Lower leg skin (tissue), 4 donors: ENCODE data around the gene OSBP2. TPM values are rescaled to one million over a fixed set of nuclear protein-coding genes. Genes with fewer than 3 reads are reported as not detected.

Experiments used
- DNase-seq, 2 donors: peaks; one replicate each; pipeline ENCODE4 v3.0.0-alpha.2; 2019; ENCODE audit warnings: low spot score in 2 of 2
- H3K4me3 ChIP-seq: fragments of 200-600 bp; sonication (generic); 2 replicates; pipeline ENCODE4 v1.5.1; 2017; ENCODE audit warnings: mild to moderate bottlenecking, low read depth; ENCODE audit not compliant: poor library complexity, severe bottlenecking
- POLR2A ChIP-seq, 2 donors: fragments of 450-650 bp; IDR thresholded peaks; one replicate each; pipeline ENCODE4 v1.6.1; 2016 to 2017; ENCODE audit warnings: antibody characterized with exemption in 2 of 2, mild to moderate bottlenecking in 1 of 2, moderate library complexity in 1 of 2
- WGBS, 2 donors: methylation state at CpG; one replicate each; pipeline ENCODE4 v1.1.5; 2018; 5-methylcytosine and 5-hydroxymethylcytosine counted together
- intact Hi-C: fragments of 100-400 bp; cut with DNase I; formaldehyde crosslinking; loops from one replicate; pipeline ENCODE4 v1.15.0; 2023; ENCODE audit warnings: low total_unique reads
- microRNA counts, 2 donors: library from miRNA; unstranded; fragments of <30 nt; microRNA quantifications; one replicate each; lab custom pipeline; 2016
- microRNA-seq, 2 donors: library from miRNA; unstranded; fragments of <30 nt; microRNA quantifications; one replicate each; pipeline ENCODE4, GENCODE V29; 2016; ENCODE audit warnings: borderline replicate concordance in 2 of 2, borderline number of aligned reads in 1 of 2
- total RNA-seq, 4 donors: library from RNA; depleted of rRNA; stranded (reverse); fragments of >200 nt; gene quantifications; one replicate each; pipeline ENCODE4 v1.1.0, GENCODE V29; 2016
- TF ChIP-seq, protein P1 (sequence below), 3 donors: fragments of 450-650 bp; IDR thresholded peaks; one replicate each; pipeline ENCODE4 v1.5.1; 2016; ENCODE audit warnings: antibody characterized with exemption in 3 of 3, mild to moderate bottlenecking in 3 of 3, moderate library complexity in 2 of 3

OSBP2 gene
- total RNA-seq, 4 donors from 2014 or later = 7.2 to 13.3 (median 10.0) TPM

DNA sequence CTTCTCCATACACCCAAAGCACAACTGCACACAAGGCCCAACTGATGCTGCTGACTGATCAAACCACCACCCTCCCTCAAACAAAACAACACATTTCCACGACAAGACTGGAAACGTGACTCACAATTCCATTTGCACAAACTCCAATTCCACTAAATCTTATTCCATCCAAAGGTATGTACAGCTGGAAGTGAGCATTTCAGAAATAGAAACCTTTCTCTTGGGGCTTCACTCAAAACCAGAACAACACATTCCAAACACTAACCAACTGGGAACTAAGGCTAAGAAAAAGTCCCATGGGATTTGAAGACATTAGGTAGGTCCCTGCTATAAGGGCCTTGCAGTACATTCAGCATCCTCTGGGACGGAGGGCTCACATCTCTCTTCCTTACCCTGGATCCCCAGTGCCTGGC, 254.3 kb downstream of the OSBP2 start:
- TF ChIP-seq, protein P1, sequence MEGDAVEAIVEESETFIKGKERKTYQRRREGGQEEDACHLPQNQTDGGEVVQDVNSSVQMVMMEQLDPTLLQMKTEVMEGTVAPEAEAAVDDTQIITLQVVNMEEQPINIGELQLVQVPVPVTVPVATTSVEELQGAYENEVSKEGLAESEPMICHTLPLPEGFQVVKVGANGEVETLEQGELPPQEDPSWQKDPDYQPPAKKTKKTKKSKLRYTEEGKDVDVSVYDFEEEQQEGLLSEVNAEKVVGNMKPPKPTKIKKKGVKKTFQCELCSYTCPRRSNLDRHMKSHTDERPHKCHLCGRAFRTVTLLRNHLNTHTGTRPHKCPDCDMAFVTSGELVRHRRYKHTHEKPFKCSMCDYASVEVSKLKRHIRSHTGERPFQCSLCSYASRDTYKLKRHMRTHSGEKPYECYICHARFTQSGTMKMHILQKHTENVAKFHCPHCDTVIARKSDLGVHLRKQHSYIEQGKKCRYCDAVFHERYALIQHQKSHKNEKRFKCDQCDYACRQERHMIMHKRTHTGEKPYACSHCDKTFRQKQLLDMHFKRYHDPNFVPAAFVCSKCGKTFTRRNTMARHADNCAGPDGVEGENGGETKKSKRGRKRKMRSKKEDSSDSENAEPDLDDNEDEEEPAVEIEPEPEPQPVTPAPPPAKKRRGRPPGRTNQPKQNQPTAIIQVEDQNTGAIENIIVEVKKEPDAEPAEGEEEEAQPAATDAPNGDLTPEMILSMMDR (IDR thresholded peaks at IDR 0.05) = no peak
- TF ChIP-seq POLR2A (IDR thresholded peaks at IDR 0.05) = no peak
- no peak overlapping the region for H3K4me3 ChIP-seq
- WGBS, 2 donors = 51 to 57% methylated on average over 3 of the region's 3 CpGs
- intact Hi-C loops = loop anchor here (5.0 kb wide), 1 partner anchor 138 kb away; no protein-coding TSS in a partner anchor
- DNase-seq = no peak

DNA sequence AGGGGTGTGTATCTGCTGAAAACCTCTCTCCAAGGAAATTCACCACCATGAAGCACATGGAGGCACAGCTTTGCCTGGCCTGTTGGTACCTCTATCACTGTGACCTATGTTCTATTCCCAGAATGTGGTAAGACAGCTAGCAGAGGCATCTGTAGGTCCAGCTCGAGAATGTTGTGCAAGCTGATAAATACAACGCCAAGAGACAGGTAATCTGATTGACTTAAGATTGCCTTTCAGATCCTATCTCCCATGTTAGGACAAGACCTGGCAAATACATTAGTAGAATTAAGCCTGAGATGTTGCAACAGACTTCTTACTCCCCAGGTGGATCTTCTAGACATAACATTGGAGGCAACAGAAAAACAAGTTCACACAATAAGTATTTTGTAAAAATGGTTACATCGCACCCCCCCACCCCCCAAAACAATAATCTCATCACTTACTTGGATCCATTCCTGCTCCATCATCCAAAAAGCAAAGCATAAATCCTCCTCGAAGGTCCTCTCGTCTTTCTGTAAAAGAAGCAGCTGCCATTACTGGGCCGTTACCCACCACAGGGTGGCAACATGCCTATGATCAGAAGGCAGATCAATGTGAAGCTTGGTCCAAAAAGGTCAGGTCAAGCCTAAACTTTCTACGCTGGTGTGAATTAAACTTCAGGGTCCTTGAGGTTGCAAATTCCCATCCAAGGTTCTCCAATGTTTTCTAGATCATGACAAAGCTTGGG, 255.4 kb downstream of the OSBP2 start:
- no peak for DNase-seq
- intact Hi-C loops = loop anchor here (5.0 kb wide), 1 partner anchor 137 kb away; no protein-coding TSS in a partner anchor
- TF ChIP-seq POLR2A (IDR thresholded peaks at IDR 0.05) = no peak
- TF ChIP-seq, protein P1 (IDR thresholded peaks at IDR 0.05) = no peak
- H3K4me3 ChIP-seq = no peak overlapping the region
- 58 to 63% methylated on average over 7 of the region's 7 CpGs for WGBS, 2 donors

- DNase-seq = no peak
- TF ChIP-seq, protein P1 (IDR thresholded peaks at IDR 0.05) = no peak
- TF ChIP-seq POLR2A (IDR thresholded peaks at IDR 0.05) = no peak
- intact Hi-C loops = no loop called here
- H3K4me3 ChIP-seq = no peak overlapping the region
- WGBS, 2 donors = 95 to 98% methylated on average over 2 of the region's 2 CpGs
Observed at GRCh38 chr22:30953206-30953605, 258.5 kb downstream of the OSBP2 start.

- TF ChIP-seq, protein P1 (IDR thresholded peaks at IDR 0.05) = no peak
- no peak for TF ChIP-seq POLR2A (IDR thresholded peaks at IDR 0.05)
- H3K4me3 ChIP-seq = no peak overlapping the region
- no peak for DNase-seq
- intact Hi-C loops = no loop called here
- 92 to 93% methylated on average over 4 of the region's 4 CpGs for WGBS, 2 donors
Observed at GRCh38 chr22:30955153-30955552, 260.5 kb downstream of the OSBP2 start.

MicroRNAs within 50 kb of the gene (microRNA counts, 767-probe panel; counts per million panel counts)
- 0 to 358 counts per million in 2 donors for microRNA hsa-miR-3200-3p (lab: Ali Mortazavi, UCI)

Small RNAs within 50 kb of the gene (microRNA-seq; reads per million reads assigned to microRNA genes)
- gene MIR3200 = 3.4 to 5.1 reads per million in 2 donors

Other genes with a start within 250 kb of the OSBP2 start
- gene SEC14L3, start 222.9 kb upstream of the OSBP2 start, total RNA-seq = under 1 TPM in 1 of 4 donors, not detected in 3; 0.25 TPM
- 1 to 10 TPM in 2 of 4 donors, under 1 TPM in 1, not detected in 1; 0.08 to 2.6 (median 1.4) TPM for gene SEC14L4, start 189.2 kb upstream of the OSBP2 start, total RNA-seq
- gene SEC14L6, start 148.1 kb upstream of the OSBP2 start, total RNA-seq = 10 to 100 TPM in 3 of 4 donors, 1 to 10 TPM in 1; 7.7 to 72.1 (median 45.0) TPM
- 1 to 10 TPM in 3 of 4 donors, under 1 TPM in 1; 0.61 to 6.4 (median 1.9) TPM for gene GAL3ST1, start 120.2 kb upstream of the OSBP2 start, total RNA-seq
- 10 to 100 TPM; 43.1 to 55.6 (median 49.1) TPM for gene PES1, start 103.0 kb upstream of the OSBP2 start, total RNA-seq
- gene TCN2, start 87.7 kb upstream of the OSBP2 start, total RNA-seq = 10 to 100 TPM in 3 of 4 donors, 1 to 10 TPM in 1; 9.9 to 20.2 (median 14.8) TPM
- 10 to 100 TPM; 14.6 to 22.2 (median 18.6) TPM for gene SLC35E4, start 59.1 kb upstream of the OSBP2 start, total RNA-seq
- gene DUSP18, start 27.0 kb upstream of the OSBP2 start, total RNA-seq = 10 to 100 TPM in 1 of 4 donors, 1 to 10 TPM in 3; 6.2 to 10.6 (median 8.2) TPM